SK-N-SH (cell line): ENCODE results near the gene MAD1L1.

Source experiments
- CHD2 ChIP-seq: fragments of 150-350 bp; IDR thresholded peaks from 2 replicates; pipeline ENCODE4 v1.6.1; 2018; ENCODE audit warnings: low read length; ENCODE audit not compliant: partially characterized antibody
- CTCF ChIP-seq: fragments of 200-600 bp; sonication (generic); IDR thresholded peaks from 2 replicates; pipeline ENCODE4 v1.6.1; 2017; ENCODE audit warnings: antibody characterized with exemption, mild to moderate bottlenecking, moderate library complexity
- EP300 ChIP-seq, 2 experiments: IDR thresholded peaks; 2 replicates each; pipeline versions ENCODE4 v1.4.0 to v1.6.1; 2012; ENCODE audit warnings: borderline replicate concordance in 1 of 2, low read depth in 1 of 2, low read length in 1 of 2
- FOXM1 ChIP-seq: IDR thresholded peaks from 2 replicates; pipeline ENCODE4 v1.4.0; 2012; ENCODE audit warnings: low read depth, mild to moderate bottlenecking
- GABPA ChIP-seq: IDR thresholded peaks from 2 replicates; pipeline ENCODE4 v1.4.0; 2012; ENCODE audit warnings: low read depth, mild to moderate bottlenecking
- MAX ChIP-seq: IDR thresholded peaks from 2 replicates; pipeline ENCODE4 v1.4.0; 2012; ENCODE audit warnings: low read depth
- MXI1 ChIP-seq: IDR thresholded peaks from 2 replicates; pipeline ENCODE4 v1.6.1; 2012; ENCODE audit warnings: mild to moderate bottlenecking, low read depth, low read length, improper control_type of control experiment
- POLR2AphosphoS5 ChIP-seq: IDR thresholded peaks from 2 replicates; pipeline ENCODE4 v1.6.1; 2012; ENCODE audit warnings: low read depth, low read length
- RAD21 ChIP-seq: IDR thresholded peaks from 2 replicates; pipeline ENCODE4 v1.6.1; 2012; ENCODE audit warnings: mild to moderate bottlenecking, low read length
- RXRA ChIP-seq: IDR thresholded peaks from 2 replicates; pipeline ENCODE4 v1.4.0; 2012; ENCODE audit warnings: low read depth, mild to moderate bottlenecking, borderline replicate concordance
- TAF1 ChIP-seq: IDR thresholded peaks from 2 replicates; pipeline ENCODE4 v1.6.1; 2012; ENCODE audit warnings: low read depth, mild to moderate bottlenecking, low read length, moderate library complexity, borderline replicate concordance
- YY1 ChIP-seq: IDR thresholded peaks from 2 replicates; pipeline ENCODE4 v1.4.0; 2012; ENCODE audit warnings: low read depth, mild to moderate bottlenecking
- TF ChIP-seq, protein P1 (sequence below): IDR thresholded peaks from 2 replicates; pipeline ENCODE4 v1.6.1; 2012; ENCODE audit warnings: mild to moderate bottlenecking, low read depth, low read length, moderate library complexity

- TF ChIP-seq FOXM1 (no peak), GABPA (no peak), CTCF (no peak), CHD2 (no peak), MAX (no peak), POLR2AphosphoS5 (no peak), EP300 (IDR thresholded peaks at IDR 0.05; ENCODE audit: borderline replicate concordance in 1 of 2, low read depth in 1 of 2, low read length in 1 of 2) (no peak), YY1 (no peak), TAF1 (no peak), RXRA (no peak), RAD21 (no peak), MXI1 (no peak)
- TF ChIP-seq, protein P1, sequence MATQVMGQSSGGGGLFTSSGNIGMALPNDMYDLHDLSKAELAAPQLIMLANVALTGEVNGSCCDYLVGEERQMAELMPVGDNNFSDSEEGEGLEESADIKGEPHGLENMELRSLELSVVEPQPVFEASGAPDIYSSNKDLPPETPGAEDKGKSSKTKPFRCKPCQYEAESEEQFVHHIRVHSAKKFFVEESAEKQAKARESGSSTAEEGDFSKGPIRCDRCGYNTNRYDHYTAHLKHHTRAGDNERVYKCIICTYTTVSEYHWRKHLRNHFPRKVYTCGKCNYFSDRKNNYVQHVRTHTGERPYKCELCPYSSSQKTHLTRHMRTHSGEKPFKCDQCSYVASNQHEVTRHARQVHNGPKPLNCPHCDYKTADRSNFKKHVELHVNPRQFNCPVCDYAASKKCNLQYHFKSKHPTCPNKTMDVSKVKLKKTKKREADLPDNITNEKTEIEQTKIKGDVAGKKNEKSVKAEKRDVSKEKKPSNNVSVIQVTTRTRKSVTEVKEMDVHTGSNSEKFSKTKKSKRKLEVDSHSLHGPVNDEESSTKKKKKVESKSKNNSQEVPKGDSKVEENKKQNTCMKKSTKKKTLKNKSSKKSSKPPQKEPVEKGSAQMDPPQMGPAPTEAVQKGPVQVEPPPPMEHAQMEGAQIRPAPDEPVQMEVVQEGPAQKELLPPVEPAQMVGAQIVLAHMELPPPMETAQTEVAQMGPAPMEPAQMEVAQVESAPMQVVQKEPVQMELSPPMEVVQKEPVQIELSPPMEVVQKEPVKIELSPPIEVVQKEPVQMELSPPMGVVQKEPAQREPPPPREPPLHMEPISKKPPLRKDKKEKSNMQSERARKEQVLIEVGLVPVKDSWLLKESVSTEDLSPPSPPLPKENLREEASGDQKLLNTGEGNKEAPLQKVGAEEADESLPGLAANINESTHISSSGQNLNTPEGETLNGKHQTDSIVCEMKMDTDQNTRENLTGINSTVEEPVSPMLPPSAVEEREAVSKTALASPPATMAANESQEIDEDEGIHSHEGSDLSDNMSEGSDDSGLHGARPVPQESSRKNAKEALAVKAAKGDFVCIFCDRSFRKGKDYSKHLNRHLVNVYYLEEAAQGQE = no peak
These were observed 292.4 kb downstream of the MAD1L1 start for GRCh38 chr7:1940402-1940786.
